GM12892 (cell line): ENCODE results near the gene COL1A1.

Experiments used
- POLR2A ChIP-seq: IDR thresholded peaks from 2 replicates; pipeline ENCODE4 v1.6.1; 2011; ENCODE audit warnings: low read depth, low read length, control low read depth
- TAF1 ChIP-seq: IDR thresholded peaks from 2 replicates; pipeline ENCODE4 v1.6.1; 2011; ENCODE audit warnings: low read depth, mild to moderate bottlenecking, control low read depth, low read length, borderline replicate concordance

DNA sequence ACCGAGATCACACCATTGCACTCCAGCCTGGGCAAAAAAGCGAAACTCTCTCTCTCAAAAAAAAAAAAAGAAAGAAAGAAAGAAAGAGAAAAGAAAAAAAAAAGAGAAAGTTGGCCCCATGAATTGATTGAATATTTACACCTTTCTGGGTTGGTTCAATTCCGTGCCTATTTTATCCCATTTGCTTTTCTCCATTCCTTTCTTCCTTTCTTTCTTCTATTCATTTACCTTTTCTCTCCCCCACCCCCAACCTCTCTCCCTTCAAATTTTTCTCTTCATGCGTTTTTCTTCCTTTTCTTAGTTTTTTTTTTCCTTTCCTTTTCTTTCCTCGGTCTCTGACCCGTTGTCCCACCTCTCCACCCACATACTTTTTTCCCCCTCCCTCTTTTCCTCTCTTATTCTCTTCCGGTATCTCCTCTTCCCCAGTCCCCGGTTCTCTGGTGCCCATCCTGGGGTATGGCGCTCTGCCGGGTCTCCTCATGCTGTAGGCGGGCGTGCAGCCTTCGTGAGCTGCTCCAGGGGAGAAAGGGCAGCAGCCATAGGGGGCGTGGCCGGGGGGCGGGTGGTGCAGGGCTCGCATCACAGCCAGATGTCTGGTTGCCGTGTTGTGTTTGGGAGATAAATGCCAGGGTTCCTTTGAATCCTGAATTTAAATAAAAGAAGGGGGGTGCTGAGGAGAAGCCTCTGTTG is 5.3 kb upstream of the COL1A1 start:
- TF ChIP-seq TAF1 (no peak), POLR2A (no peak)
